Colon (tissue), 2 donors: ENCODE data around the gene HEXB.
"Not testable (repeated sequence)": the region's sequence is repeated elsewhere in the genome, so short reads cannot be mapped to it uniquely, and the experiment has no call there.

Source experiments
- FAIRE-seq: peaks from 2 replicates; lab custom pipeline; 2012; peaks lifted over from hg19 to GRCh38; lab: Jason Lieb, UNC
- donor health status: control.
- donor health status: control.

Gene HEXB

GRCh38 chr5:74659172-74659571 lies 25.9 kb upstream of the HEXB start:
- no peak for FAIRE-seq

GRCh38 chr5:74660140-74660539 lies 24.9 kb upstream of the HEXB start:
- FAIRE-seq, result no peak

DNA sequence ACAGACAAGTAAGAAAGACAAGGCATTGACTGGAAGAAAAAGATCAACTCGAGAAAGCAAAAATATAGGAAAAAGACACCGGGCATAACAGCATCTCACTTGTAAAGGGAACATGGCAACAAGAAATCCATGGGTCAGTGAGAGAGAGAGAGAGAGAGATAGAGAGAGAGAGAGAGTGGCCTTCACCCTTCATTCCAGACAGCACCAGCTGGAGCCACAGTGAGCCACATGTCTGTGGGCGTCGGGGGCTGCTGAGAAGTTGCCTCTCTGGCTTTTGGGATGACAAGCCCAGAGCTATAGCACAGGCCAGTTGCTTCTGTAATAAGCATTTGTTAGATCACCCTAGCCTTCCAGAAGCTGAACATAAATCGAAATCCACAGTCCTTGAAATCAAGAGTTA lies 24.2 kb upstream of the HEXB start:
- FAIRE-seq, result no peak

- FAIRE-seq, result no peak
These were observed 20.5 kb upstream of the HEXB start for GRCh38 chr5:74664551-74664950.

DNA sequence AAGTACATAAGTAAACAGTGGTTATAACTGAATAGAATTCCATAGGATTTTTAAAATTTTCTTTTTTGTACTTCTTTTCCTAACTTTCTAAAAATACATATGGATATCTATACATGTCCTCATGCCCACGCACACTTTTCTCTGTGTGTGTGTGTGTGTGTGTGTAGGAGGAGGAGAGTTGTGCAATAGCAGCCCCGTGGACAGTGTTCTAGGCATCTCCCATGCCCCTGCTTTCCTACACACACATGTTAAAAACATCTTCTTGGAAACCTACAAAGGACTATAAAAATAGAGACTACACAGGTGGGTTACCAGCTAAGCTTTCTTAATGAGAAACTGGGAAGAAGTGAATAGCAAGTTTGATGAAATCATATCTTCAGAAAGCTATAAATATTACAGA lies 19.8 kb upstream of the HEXB start:
- FAIRE-seq, result no peak

GRCh38 chr5:74665816-74666215 lies 19.2 kb upstream of the HEXB start:
- no peak for FAIRE-seq

DNA sequence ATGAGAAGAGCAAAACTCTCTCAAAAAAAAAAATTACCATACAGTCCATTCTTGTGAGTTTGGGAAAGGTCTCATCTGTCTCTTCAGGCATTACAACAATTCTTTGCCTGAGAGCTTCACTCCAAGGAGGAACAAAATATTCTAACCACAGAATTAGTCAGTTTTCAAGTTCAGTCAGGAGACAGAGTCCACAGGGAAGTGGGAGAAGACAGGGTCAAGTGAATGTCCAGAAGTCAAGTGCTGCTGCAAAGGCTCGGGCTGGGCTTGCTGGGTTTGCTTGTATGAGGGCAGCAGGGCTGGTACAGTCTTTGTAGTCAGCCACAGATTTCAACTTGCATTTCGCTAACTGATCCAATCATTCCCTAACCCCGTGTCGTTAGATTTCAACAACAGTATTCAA lies 17.6 kb upstream of the HEXB start:
- no peak for FAIRE-seq

DNA sequence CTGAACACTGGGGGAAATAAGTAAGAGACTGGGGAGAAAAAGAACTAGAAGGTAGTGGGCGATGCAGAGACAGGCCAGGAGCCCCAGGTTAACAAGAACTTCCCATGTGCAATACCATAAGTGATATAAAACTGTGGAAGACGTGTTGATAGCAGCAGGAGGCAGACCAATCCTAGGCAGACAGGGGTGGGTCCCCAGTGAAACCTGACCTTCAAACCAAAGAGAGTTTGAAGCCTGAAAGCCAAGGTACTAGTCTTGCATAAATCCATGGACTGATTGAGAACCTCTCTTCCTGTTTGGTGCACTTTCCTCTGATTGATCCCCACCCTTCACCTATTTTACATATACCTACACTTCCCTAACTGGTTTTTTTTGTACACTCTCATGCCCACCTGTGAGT lies 15.2 kb upstream of the HEXB start:
- no peak for FAIRE-seq

DNA sequence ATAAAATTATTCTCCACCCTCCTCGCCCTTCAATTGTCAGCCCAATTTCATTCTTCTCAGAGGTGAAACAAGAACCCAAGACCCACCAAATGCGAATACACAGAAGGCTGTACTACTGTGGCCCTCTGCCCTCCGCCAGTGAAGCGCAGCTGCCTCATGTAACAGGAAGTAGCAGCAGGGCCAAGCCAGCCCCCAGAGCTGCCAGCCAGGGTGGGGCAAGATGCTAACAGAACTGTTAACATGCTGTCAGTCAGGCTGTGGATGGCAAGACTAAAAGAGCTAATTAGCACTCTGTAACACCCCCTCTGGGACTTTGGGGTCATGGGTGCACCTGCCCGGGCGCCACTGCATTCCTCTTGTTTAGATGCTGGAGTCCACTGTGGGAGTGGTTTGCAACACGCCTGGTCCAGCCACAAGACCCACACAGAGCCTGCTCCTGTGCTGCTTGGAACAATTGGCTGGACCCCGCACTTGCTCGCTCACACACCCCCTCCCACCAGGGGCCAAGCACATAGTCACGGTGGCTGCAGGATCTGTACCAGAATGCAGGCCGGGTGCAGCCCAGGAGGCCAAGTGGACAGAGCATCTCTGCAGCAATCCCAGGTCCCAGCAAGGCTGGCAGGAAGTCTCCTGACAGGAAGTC lies 14.5 kb upstream of the HEXB start:
- no peak for FAIRE-seq

DNA sequence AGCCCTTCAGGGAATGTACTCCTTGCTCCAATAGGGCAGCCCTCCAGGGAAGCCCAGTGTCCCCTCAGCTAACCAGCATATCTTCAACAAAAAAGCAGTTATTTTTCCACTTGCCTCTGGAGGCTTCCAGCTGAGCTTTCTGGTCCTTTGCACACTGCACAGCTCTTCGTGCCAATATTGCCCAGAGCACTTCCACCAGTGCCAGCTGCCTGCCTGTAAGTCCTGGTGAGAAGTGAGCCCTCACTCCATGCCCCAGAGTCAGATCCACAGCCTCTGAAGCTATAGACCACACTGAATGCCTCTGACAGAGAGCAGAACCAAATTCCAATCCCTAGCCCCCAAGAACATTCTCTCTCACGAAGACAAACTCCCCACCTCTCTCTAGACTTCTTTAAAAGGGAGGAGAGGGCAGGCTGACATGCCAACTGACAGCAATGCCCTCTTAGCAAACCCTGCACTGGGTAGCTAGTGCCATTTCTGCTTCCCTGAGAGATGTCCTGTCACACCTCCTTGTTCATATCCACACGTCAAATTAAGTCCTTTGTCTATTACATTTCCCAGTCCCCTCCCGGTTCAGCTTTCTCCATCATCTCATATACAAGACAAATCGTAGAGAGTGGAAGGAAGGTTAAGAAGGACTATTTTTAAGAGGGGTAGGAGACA lies 12.7 kb upstream of the HEXB start:
- FAIRE-seq, result no peak

GRCh38 chr5:74673011-74673790 lies 11.8 kb upstream of the HEXB start:
- FAIRE-seq, result no peak

DNA sequence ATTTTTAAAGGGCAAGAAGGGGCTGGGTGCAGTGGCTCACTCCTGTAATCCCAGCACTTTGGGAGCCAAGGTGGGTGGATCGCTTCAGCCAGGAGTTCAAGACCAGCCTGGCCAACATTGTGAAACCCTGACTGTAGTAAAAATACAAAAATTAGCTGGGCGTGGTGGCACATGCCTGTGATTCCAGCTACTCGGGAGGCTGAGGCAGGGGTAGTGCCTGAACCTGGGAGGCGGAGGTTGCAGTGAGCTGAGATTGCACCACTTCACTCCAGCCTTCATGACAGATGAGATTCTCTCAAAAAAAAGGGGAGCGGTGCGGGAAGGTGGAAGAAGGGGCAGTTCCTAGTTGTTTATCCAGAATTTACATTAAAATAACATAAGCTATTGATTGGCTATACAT lies 8.6 kb upstream of the HEXB start:
- not testable (repeated sequence) for FAIRE-seq

DNA sequence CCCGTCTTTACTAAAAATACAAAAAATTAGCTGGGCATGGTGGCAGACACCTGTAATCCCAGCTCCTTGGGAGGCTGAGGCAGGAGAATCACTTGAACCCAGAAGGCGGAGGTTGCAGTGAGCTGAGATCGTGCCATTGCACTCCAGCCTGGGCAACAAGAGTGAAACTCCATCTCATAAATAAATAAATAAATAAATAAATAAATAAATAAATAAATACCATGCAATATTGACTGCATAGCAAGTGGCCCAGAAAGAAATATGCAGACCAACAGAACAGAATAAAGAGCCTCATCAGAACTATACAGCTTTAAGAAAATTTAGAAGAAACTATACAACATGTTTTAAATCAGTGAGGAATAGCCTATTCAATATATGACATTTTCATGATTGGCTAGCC lies 6.9 kb upstream of the HEXB start:
- not testable (repeated sequence) for FAIRE-seq

DNA sequence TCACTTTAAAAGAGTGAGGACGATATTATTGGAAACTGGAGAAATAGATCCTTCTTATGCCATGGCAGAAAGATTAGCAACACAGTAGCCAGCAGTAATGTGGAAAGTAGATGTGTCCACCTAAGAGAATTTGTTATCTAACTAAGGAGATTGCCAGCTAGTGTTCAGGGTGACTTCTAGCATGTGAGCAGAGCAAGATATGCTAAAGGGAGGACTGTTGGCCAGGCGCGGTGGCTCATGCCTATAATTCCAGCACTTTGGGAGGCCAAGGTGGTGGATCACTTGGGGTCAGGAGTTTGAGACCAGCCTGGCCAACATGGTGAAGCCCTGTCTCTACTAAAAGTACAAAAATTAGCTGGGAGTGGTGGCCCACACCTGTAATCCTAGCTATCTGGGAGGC lies 5.7 kb upstream of the HEXB start:
- not testable (repeated sequence) for FAIRE-seq

GRCh38 chr5:74679966-74680365 lies 5.1 kb upstream of the HEXB start:
- FAIRE-seq, result no peak

GRCh38 chr5:74685979-74686631 lies 1.1 kb downstream of the HEXB start:
- FAIRE-seq, result no peak

DNA sequence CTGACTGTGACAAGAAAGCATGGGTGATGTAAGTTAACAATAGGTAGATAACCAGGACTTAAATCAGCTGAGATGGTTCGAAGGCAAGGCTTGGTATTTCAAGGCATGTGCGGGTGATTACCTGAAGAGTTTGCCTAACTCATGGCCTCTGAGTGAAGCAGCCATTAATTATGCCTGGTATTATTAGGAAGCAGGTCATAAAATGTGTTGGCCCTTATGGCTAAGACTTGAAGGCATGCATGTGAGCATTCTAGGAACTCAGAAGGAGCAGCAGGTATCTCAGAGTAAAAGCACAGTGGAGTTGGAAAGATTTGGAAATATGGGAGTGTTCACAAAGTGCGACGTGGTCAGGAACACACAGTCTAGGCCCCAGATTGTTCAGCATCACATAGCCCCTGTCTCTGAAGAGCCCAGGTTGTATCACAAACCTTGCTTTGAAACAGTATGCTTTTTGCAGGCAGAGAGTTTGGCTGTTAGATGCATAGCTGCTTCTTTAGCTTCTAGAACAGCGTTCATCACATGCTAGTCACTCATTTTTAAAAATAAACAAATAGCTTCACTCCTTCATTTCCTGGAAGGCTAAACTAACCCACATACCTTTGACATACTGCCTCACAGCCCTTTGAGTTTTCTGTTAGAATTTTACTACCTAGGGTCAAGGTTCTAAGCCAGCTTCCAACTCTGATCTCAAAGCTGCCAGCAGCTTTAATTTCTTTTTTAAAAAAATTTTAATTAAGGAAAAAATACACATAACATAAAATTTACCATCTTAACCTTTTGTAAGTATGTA lies 2.1 kb downstream of the HEXB start:
- FAIRE-seq, result no peak

DNA sequence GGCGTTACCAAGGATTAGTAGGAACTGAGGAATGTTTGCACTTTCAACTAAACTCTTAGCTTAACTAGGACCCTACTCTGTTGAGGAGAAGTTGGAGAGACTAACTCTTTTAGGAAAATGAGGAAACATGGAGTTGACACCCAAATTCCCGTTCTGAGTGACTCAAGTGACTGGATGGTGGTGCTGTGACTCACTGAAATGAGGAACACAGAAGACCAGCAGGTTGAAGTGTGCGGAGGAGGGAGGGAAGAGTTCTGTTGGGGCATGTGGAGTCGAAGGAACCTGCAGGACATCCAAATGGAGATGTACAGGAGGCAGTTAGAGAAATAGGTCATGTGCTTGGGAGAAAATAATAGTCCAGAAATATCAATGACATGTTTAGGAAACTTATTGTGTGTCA lies 8.2 kb downstream of the HEXB start:
- FAIRE-seq, result no peak

DNA sequence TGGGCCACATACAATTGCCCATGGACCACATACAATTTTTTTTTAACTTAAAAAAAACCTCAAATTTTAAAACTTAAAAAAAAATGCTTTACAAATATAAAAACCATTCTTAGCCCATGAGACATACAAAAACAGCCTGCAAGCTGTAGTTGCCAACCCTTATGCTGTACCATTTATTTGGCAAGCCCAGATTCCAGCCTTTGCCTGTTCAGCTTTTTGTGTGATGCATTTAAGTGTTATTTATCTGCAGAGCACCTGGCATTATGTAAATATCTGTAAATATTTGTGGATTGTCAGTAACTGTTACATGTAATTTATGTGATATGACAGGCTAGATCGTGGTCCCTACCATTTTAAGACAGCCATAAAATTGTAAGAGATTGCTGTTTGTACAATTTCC lies 32.6 kb downstream of the HEXB start:
- no peak for FAIRE-seq

GRCh38 chr5:74722271-74722670 lies 37.2 kb downstream of the HEXB start:
- FAIRE-seq, result no peak

- FAIRE-seq, result no peak
These were observed 40.3 kb downstream of the HEXB start for GRCh38 chr5:74725331-74725730.

GRCh38 chr5:74736759-74737158 lies 51.7 kb downstream of the HEXB start:
- FAIRE-seq, result no peak
